HepG2 (cell line): ENCODE results near the gene SH3PXD2A. TPM values are rescaled to one million over a fixed set of nuclear protein-coding genes. Genes with fewer than 3 reads are reported as not detected.

Experiments
- BORCS8-MEF2B ChIP-seq: sonication (generic); formaldehyde crosslinking; IDR thresholded peaks from 2 replicates; pipeline ENCODE4 v1.8.0; 2022; ENCODE audit warnings: mild to moderate bottlenecking, missing genetic modification reagents
- ETV5 ChIP-seq: IDR thresholded peaks from 2 replicates; pipeline ENCODE4 v1.6.1; 2018; ENCODE audit warnings: missing biosample characterization, missing genetic modification reagents, inconsistent platforms, borderline replicate concordance
- SMAD3 ChIP-seq: sonication (generic); formaldehyde crosslinking; IDR thresholded peaks from 2 replicates; pipeline ENCODE4 v1.4.0; 2020; ENCODE audit warnings: missing genetic modification reagents
- ZNF598 ChIP-seq: sonication (generic); formaldehyde crosslinking; IDR thresholded peaks from 2 replicates; pipeline ENCODE4 v1.5.1; 2020; ENCODE audit warnings: mild to moderate bottlenecking, missing genetic modification reagents, borderline replicate concordance
- ZNF678 ChIP-seq: sonication (generic); formaldehyde crosslinking; IDR thresholded peaks from 2 replicates; pipeline ENCODE4 v1.4.0; 2020; ENCODE audit warnings: mild to moderate bottlenecking, missing genetic modification reagents
- polyA plus RNA-seq, 8 experiments: library from polyadenylated mRNA; depleted of rRNA in 3 of 8; stranded (reverse) in 7 of 8; unstranded in 1 of 8; fragments of >200 nt; fragmentation: Illumina TruSeq in 4 of 8; extraction: Trizol in 4 of 8; gene quantifications; 2 replicates each; pipeline versions ENCODE4 v1.2.1 to v1.2.3, GENCODE V29; 2011 to 2016; ENCODE audit warnings: low read depth in 4 of 8, missing spikeins in 1 of 8, mixed read lengths in 1 of 8; ENCODE audit not compliant: insufficient read depth in 1 of 8
- total RNA-seq, 5 experiments: library from RNA; depleted of rRNA; stranded (reverse); fragments of >200 nt; fragmentation: Illumina TruSeq; extraction: Trizol; gene quantifications; 2 replicates each; pipeline ENCODE4 v1.2.3, GENCODE V29; 2016; ENCODE audit warnings: low read depth in 1 of 5
- TF ChIP-seq, protein P1 (sequence below): sonication (generic); formaldehyde crosslinking; IDR thresholded peaks from 2 replicates; pipeline ENCODE4 v1.5.0; 2020; ENCODE audit warnings: missing genetic modification reagents
- TF ChIP-seq, protein P2 (sequence below): sonication (generic); formaldehyde crosslinking; IDR thresholded peaks from 2 replicates; pipeline ENCODE4 v1.4.0; 2020; ENCODE audit warnings: missing genetic modification reagents, borderline replicate concordance
- TF ChIP-seq, protein P3 (sequence below): IDR thresholded peaks from 2 replicates; pipeline ENCODE4 v1.6.1; 2016; ENCODE audit warnings: low read depth, missing genetic modification reagents, missing compliant biosample characterization
- TF ChIP-seq, protein P4 (sequence below), 2 experiments: fragments of 450-650 bp in 1 of 2; sonication (generic) in 1 of 2; formaldehyde crosslinking; IDR thresholded peaks; 2 replicates each; pipeline versions ENCODE4 v1.5.0 to v1.8.0; 2020 to 2022; ENCODE audit warnings: mild to moderate bottlenecking in 1 of 2, missing genetic modification reagents in 1 of 2
- TF ChIP-seq, protein P5 (sequence below): sonication (generic); formaldehyde crosslinking; IDR thresholded peaks from 2 replicates; pipeline ENCODE4 v1.8.0; 2022; ENCODE audit warnings: missing genetic modification reagents, mild to moderate bottlenecking, moderate library complexity, borderline replicate concordance
- TF ChIP-seq, protein P6 (sequence below): sonication (generic); formaldehyde crosslinking; IDR thresholded peaks from 2 replicates; pipeline ENCODE4 v1.4.0; 2020; ENCODE audit warnings: missing genetic modification reagents

The SH3PXD2A gene
- total and polyA plus RNA-seq, 2 of the 13 experiments (the other 11 are each of a cell fraction or from before 2014, with no cell fraction given), result 11.1 to 11.3 TPM

DNA sequence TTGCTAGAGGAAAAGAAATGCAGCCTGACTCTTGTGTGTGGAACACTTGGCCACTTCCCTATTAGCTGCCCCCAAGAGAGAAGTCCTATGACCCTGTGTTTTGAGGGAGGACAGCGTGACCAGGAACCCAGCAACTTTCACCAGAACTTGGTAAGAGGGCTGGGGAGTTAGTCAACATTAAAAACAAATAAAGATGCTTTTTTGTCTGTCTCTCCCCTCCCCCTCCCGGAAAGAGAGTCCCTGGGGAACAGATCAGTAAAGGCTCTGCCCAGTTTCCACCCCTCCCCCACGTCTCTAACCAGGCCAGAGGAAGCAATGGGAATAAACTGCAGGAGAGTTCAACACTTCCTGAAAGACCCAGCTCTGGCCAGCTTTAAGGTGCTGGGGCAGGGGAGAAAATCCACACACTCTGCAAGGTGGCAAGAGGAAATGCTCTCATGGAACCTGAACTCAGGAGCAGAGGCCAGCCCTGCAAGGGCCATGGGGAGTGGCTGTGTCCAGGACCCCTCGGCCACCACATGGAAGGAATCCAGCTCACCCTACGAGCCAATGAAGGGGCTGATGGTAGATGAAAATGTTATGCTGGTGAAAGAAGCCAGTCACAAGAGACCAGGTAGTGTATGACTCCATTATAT is 21.5 kb downstream of the SH3PXD2A start (continued):
- TF ChIP-seq, protein P1, sequence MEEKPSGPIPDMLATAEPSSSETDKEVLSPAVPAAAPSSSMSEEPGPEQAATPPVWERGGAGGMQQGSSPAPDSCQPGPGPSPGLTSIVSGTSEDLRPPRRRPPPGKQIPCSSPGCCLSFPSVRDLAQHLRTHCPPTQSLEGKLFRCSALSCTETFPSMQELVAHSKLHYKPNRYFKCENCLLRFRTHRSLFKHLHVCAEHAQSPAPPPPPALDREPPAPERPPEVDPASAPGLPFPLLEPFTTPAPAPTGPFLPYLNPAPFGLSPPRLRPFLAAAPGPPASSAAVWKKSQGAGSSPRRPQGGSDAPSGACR (CRISPR knock-in tag), result 0 out of 2 replicates have a peak, but pooled peaks have one; percentile 8
- TF ChIP-seq, protein P2, sequence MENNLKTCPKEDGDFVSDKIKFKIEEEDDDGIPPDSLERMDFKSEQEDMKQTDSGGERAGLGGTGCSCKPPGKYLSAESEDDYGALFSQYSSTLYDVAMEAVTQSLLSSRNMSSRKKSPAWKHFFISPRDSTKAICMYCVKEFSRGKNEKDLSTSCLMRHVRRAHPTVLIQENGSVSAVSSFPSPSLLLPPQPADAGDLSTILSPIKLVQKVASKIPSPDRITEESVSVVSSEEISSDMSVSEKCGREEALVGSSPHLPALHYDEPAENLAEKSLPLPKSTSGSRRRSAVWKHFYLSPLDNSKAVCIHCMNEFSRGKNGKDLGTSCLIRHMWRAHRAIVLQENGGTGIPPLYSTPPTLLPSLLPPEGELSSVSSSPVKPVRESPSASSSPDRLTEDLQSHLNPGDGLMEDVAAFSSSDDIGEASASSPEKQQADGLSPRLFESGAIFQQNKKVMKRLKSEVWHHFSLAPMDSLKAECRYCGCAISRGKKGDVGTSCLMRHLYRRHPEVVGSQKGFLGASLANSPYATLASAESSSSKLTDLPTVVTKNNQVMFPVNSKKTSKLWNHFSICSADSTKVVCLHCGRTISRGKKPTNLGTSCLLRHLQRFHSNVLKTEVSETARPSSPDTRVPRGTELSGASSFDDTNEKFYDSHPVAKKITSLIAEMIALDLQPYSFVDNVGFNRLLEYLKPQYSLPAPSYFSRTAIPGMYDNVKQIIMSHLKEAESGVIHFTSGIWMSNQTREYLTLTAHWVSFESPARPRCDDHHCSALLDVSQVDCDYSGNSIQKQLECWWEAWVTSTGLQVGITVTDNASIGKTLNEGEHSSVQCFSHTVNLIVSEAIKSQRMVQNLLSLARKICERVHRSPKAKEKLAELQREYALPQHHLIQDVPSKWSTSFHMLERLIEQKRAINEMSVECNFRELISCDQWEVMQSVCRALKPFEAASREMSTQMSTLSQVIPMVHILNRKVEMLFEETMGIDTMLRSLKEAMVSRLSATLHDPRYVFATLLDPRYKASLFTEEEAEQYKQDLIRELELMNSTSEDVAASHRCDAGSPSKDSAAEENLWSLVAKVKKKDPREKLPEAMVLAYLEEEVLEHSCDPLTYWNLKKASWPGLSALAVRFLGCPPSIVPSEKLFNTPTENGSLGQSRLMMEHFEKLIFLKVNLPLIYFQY, result peak; percentile 70; the same call in 1 of the 2 replicates
- TF ChIP-seq, protein P3, sequence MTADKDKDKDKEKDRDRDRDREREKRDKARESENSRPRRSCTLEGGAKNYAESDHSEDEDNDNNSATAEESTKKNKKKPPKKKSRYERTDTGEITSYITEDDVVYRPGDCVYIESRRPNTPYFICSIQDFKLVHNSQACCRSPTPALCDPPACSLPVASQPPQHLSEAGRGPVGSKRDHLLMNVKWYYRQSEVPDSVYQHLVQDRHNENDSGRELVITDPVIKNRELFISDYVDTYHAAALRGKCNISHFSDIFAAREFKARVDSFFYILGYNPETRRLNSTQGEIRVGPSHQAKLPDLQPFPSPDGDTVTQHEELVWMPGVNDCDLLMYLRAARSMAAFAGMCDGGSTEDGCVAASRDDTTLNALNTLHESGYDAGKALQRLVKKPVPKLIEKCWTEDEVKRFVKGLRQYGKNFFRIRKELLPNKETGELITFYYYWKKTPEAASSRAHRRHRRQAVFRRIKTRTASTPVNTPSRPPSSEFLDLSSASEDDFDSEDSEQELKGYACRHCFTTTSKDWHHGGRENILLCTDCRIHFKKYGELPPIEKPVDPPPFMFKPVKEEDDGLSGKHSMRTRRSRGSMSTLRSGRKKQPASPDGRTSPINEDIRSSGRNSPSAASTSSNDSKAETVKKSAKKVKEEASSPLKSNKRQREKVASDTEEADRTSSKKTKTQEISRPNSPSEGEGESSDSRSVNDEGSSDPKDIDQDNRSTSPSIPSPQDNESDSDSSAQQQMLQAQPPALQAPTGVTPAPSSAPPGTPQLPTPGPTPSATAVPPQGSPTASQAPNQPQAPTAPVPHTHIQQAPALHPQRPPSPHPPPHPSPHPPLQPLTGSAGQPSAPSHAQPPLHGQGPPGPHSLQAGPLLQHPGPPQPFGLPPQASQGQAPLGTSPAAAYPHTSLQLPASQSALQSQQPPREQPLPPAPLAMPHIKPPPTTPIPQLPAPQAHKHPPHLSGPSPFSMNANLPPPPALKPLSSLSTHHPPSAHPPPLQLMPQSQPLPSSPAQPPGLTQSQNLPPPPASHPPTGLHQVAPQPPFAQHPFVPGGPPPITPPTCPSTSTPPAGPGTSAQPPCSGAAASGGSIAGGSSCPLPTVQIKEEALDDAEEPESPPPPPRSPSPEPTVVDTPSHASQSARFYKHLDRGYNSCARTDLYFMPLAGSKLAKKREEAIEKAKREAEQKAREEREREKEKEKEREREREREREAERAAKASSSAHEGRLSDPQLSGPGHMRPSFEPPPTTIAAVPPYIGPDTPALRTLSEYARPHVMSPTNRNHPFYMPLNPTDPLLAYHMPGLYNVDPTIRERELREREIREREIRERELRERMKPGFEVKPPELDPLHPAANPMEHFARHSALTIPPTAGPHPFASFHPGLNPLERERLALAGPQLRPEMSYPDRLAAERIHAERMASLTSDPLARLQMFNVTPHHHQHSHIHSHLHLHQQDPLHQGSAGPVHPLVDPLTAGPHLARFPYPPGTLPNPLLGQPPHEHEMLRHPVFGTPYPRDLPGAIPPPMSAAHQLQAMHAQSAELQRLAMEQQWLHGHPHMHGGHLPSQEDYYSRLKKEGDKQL (CRISPR knock-in tag), result 0 out of 2 replicates have a peak, but pooled peaks have one; percentile 27
- TF ChIP-seq SMAD3 (CRISPR knock-in tag), result peak; percentile 81
- 0 out of 2 replicates have a peak, but pooled peaks have one; percentile 49 for TF ChIP-seq ZNF598 (CRISPR knock-in tag)
- TF ChIP-seq, protein P4, sequence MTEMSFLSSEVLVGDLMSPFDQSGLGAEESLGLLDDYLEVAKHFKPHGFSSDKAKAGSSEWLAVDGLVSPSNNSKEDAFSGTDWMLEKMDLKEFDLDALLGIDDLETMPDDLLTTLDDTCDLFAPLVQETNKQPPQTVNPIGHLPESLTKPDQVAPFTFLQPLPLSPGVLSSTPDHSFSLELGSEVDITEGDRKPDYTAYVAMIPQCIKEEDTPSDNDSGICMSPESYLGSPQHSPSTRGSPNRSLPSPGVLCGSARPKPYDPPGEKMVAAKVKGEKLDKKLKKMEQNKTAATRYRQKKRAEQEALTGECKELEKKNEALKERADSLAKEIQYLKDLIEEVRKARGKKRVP (CRISPR knock-in tag; IDR thresholded peaks at IDR 0.05), result peak in 1 of 2 experiments; percentile 59; a peak in 1 of 4 replicates
- TF ChIP-seq ETV5 (CRISPR knock-in tag), result peak; percentile 91
- TF ChIP-seq BORCS8-MEF2B, result no peak
- TF ChIP-seq, protein P5, sequence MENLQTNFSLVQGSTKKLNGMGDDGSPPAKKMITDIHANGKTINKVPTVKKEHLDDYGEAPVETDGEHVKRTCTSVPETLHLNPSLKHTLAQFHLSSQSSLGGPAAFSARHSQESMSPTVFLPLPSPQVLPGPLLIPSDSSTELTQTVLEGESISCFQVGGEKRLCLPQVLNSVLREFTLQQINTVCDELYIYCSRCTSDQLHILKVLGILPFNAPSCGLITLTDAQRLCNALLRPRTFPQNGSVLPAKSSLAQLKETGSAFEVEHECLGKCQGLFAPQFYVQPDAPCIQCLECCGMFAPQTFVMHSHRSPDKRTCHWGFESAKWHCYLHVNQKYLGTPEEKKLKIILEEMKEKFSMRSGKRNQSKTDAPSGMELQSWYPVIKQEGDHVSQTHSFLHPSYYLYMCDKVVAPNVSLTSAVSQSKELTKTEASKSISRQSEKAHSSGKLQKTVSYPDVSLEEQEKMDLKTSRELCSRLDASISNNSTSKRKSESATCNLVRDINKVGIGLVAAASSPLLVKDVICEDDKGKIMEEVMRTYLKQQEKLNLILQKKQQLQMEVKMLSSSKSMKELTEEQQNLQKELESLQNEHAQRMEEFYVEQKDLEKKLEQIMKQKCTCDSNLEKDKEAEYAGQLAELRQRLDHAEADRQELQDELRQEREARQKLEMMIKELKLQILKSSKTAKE (CRISPR knock-in tag), result peak; percentile 87
- TF ChIP-seq, protein P6, sequence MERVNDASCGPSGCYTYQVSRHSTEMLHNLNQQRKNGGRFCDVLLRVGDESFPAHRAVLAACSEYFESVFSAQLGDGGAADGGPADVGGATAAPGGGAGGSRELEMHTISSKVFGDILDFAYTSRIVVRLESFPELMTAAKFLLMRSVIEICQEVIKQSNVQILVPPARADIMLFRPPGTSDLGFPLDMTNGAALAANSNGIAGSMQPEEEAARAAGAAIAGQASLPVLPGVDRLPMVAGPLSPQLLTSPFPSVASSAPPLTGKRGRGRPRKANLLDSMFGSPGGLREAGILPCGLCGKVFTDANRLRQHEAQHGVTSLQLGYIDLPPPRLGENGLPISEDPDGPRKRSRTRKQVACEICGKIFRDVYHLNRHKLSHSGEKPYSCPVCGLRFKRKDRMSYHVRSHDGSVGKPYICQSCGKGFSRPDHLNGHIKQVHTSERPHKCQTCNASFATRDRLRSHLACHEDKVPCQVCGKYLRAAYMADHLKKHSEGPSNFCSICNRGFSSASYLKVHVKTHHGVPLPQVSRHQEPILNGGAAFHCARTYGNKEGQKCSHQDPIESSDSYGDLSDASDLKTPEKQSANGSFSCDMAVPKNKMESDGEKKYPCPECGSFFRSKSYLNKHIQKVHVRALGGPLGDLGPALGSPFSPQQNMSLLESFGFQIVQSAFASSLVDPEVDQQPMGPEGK, result peak; percentile 86
- no peak for TF ChIP-seq ZNF678 (CRISPR knock-in tag)
